Thymus (tissue), 11 donors: Measurements from ENCODE around the gene PPP1R12A. TPM values are rescaled to one million over a fixed set of nuclear protein-coding genes. Genes with fewer than 3 reads are reported as not detected.

ENCODE experiments used
- DNase-seq, 9 donors: peaks; one replicate each; pipeline ENCODE4 v3.0.0-alpha.2; 2013; ENCODE audit warnings: low spot score in 9 of 9, low read depth in 6 of 9, missing footprints in 1 of 9
- H3K27ac ChIP-seq, 2 donors: one replicate each; pipeline ENCODE4 v1.5.1; 2013; ENCODE audit warnings: control low read depth in 1 of 2, low read depth in 1 of 2, low read length in 1 of 2, mild to moderate bottlenecking in 1 of 2, moderate library complexity in 1 of 2
- H3K27me3 ChIP-seq, 2 donors: one replicate each; pipeline ENCODE4 v1.5.1; 2013; ENCODE audit warnings: low read length in 1 of 2; ENCODE audit not compliant: control insufficient read depth in 2 of 2, insufficient read depth in 1 of 2
- H3K36me3 ChIP-seq, 2 donors: one replicate each; pipeline ENCODE4 v1.5.1; 2013; ENCODE audit warnings: low read length in 1 of 2, mild to moderate bottlenecking in 1 of 2, moderate library complexity in 1 of 2; ENCODE audit not compliant: control insufficient read depth in 2 of 2, insufficient read depth in 2 of 2
- H3K4me1 ChIP-seq, 2 donors: one replicate each; pipeline ENCODE4 v1.5.1; 2013; ENCODE audit warnings: low read length in 2 of 2; ENCODE audit not compliant: control insufficient read depth in 2 of 2, insufficient read depth in 2 of 2
- H3K4me3 ChIP-seq, 2 donors: one replicate each; pipeline ENCODE4 v1.5.1; 2013; ENCODE audit warnings: low read length in 2 of 2, control low read depth in 1 of 2, mild to moderate bottlenecking in 1 of 2
- H3K9me3 ChIP-seq, 2 donors: one replicate each; pipeline ENCODE4 v1.5.1; 2013; ENCODE audit warnings: low read length in 1 of 2, mild to moderate bottlenecking in 1 of 2; ENCODE audit not compliant: control insufficient read depth in 2 of 2, insufficient read depth in 1 of 2
- WGBS: extraction: QIAGEN DNeasy Blood & Tissue Kit; methylation state at CpG from one replicate; pipeline ENCODE4 v1.1.7; 2013; 5-methylcytosine and 5-hydroxymethylcytosine counted together
- polyA plus RNA-seq: library from polyadenylated mRNA; stranded (reverse); fragments of 200-250 nt; gene quantifications from one replicate; pipeline ENCODE4 v1.2.3, GENCODE V29; 2013
- total RNA-seq: library from RNA; stranded (reverse); fragments of 120-200 nt; gene quantifications from one replicate; pipeline ENCODE4 v1.2.4, GENCODE V29; 2013
- donor health status: healthy.

The PPP1R12A gene
- total and polyA plus RNA-seq, 2 donors = 32.1 to 86.6 TPM

DNA sequence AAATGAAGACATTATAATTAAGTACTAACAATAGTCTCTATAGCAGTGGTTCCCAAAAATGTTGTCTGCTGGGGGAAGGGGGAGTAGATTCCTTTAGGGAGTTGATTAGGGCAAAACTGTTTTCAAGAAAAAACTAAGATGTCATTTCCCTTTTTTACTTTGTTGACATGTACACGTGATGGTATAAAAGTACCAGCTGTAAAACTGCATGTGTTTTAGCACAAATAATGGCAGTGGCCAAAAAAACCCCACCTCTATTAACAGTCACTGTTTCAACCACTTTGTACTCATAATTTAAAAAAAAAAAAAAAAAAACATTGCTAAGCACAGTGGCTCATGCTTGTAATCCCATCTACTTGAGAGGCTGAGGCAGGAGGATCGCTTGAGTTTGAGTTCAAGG is 61.7 kb downstream of the PPP1R12A start:
- WGBS = 94% methylated on average over 2 of the region's 2 CpGs
- Histone ChIP-seq H3K27ac (no peak overlapping the region), H3K27me3 (no peaks in the 10 kb centered on the region), H3K9me3 (no peaks in the 10 kb centered on the region), H3K36me3 (peaks cover 0 to 19% of the 10 kb centered on the region in 2 donors), H3K4me3 (no peak overlapping the region), H3K4me1 (no peaks in the 10 kb centered on the region)
- no peak for DNase-seq

DNA sequence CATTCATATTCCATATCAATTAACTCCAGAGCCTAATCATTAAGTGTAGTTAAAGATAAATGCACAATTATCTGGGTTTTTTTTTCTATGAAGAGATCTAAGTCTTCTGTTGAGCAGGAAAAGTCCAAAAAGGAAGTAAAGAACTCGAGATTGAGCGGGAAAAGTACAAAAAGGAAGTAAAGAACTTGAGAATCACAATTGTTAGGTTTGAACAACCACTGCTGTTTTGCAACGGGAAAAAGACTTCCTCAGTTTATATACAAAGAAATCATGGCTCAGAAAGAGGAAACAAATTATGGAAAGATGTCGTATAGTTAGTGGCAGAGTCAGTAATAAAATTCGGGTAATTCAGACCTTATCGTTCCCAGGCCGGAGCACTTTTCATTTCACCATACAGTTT is 63.3 kb downstream of the PPP1R12A start:
- Histone ChIP-seq H3K36me3 (peaks cover 0 to 25% of the 10 kb centered on the region in 2 donors), H3K4me3 (no peak overlapping the region), H3K4me1 (no peaks in the 10 kb centered on the region), H3K27me3 (no peaks in the 10 kb centered on the region), H3K27ac (no peak overlapping the region), H3K9me3 (no peaks in the 10 kb centered on the region)
- no peak for DNase-seq
- 86% methylated on average over 7 of the region's 7 CpGs for WGBS

DNA sequence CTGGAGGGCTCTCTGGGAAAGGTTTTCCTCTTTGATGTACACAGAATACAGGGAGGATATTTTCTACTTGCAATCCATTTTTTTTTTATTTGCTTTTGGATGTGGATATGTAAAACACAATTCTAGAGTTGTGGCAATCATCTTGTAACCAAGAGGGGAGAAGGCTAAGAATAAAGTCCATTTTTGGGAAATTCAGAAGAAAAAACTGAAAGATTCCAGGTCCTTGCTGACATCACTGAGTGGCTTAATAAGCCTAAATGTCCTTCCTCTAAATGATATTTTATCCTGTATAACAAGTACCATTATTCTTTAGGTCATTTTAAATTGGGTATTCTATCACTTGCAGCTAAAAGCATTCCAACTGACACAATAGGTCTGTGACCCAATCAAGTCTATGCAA is 64.0 kb downstream of the PPP1R12A start:
- no peak for DNase-seq
- Histone ChIP-seq H3K4me1 (no peaks in the 10 kb centered on the region), H3K27ac (no peak overlapping the region), H3K4me3 (no peak overlapping the region), H3K27me3 (no peaks in the 10 kb centered on the region), H3K9me3 (no peaks in the 10 kb centered on the region), H3K36me3 (peaks cover 0 to 25% of the 10 kb centered on the region in 2 donors)

DNA sequence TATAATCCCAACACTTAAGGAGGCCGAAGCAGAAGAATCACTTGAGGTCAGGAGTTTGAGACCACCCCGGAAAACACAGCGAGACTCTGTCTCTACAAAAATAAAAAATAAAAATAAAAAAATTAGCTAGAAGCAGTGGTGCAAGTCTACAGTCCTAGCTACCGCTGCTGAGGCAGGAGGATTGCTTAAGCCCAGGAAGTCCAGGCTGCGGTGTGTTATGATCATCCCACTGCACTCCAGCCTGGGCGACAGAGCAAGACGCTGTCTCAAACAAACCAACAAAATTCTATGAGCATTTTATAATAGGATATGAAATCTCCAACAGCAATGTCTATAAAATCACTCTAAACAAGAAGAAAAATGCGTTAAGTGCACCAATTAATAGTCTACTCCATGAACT is 75.3 kb downstream of the PPP1R12A start:
- 98% methylated on average over 8 of the region's 8 CpGs for WGBS
- DNase-seq = no peak
- H3K4me1 ChIP-seq = no peaks in the 10 kb centered on the region

DNA sequence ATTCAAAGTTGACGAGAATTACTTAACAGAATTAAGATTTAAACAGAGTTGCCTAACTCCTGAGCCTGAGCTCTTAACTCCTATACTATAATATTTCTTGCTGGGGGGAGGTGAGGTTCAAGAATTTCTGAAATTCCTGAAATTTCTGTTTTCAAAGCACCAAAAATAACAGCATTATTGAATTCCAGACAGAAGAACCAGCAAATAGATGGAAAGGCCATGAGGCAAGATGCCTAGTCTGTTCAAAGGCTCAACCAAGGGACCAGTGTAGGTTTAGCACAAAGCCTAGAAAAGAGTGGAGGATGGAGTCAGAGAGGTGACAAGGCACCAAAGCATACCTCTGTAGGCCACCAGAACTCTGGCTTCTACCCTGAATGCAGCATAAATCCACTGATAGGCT is 76.4 kb downstream of the PPP1R12A start:
- H3K4me3 ChIP-seq = no peak overlapping the region
- H3K27ac ChIP-seq = no peak overlapping the region
- peaks cover 8 to 12% of the 10 kb centered on the region in 2 donors for H3K36me3 ChIP-seq
- DNase-seq = no peak
- no peaks in the 10 kb centered on the region for H3K9me3 ChIP-seq
- 99% methylated on average over 1 of the region's 1 CpG for WGBS
- no peaks in the 10 kb centered on the region for H3K4me1 ChIP-seq
- H3K27me3 ChIP-seq = no peaks in the 10 kb centered on the region

More for the DNA sequence above, 75.3 kb downstream of the PPP1R12A start:
- H3K27ac ChIP-seq = no peak overlapping the region
- H3K27me3 ChIP-seq = no peaks in the 10 kb centered on the region
- no peak overlapping the region for H3K4me3 ChIP-seq
- H3K36me3 ChIP-seq = peaks cover 8 to 12% of the 10 kb centered on the region in 2 donors
- no peaks in the 10 kb centered on the region for H3K9me3 ChIP-seq

DNA sequence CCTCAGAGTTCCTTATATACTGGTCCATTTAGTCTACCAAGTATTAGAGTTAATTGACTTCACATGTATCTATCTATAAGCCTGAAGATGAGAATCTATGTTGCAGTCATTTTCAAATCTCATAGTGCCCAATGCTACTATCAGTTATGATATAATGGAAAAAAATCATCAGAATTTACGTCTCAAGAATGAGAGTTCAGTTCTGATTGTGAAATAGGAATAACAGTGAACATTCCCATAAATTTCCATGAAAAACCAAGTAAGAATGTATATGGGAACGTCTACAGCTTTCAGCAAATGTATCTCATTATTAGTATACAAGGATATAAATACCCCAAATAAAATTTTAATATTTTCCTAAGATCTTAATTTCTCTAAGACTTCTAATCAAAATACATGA is 77.2 kb downstream of the PPP1R12A start:
- Histone ChIP-seq H3K4me3 (no peak overlapping the region), H3K27me3 (no peaks in the 10 kb centered on the region), H3K36me3 (peaks cover 8 to 14% of the 10 kb centered on the region in 2 donors), H3K27ac (no peak overlapping the region), H3K4me1 (no peaks in the 10 kb centered on the region), H3K9me3 (peaks cover 0 to under 1% of the 10 kb centered on the region in 2 donors)
- no peak for DNase-seq
- 49% methylated on average over 2 of the region's 2 CpGs for WGBS

DNA sequence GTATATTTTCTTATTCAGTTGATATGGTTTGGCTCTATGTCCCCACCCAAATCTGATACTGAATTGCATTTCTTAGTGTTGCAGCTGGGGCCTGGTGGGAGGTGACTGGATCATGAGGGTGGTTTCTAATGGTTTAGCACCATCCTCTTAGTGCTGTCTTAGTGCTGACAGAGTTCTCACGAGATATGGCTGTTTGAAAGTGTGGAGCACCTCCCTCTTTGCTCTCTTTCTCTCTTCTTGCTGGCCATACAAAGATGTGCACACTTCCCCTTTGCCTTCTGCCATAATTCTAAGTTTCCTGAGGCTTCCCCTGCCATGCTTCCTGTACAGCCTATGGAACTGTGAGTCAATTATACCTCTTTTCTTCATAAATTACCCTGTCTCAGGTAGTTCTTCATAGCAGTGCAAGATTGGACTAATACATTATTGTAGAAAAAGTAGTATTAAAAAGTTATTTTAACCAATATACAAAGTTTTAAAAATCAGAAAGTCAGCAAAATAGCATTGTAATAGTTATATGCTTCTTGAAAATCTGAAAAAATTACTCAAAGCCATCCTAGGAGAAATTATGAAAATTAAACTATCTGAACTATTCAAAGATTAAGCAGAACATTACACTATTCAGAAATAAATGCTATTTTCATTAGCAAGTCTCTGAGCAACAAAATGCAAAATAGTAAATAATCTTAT is 84.1 kb downstream of the PPP1R12A start:
- Histone ChIP-seq H3K9me3 (peaks cover 0 to 8% of the 10 kb centered on the region in 2 donors), H3K4me3 (no peak overlapping the region), H3K27me3 (no peaks in the 10 kb centered on the region), H3K27ac (no peak overlapping the region), H3K36me3 (peaks cover 0 to 2% of the 10 kb centered on the region in 2 donors), H3K4me1 (no peaks in the 10 kb centered on the region)
- WGBS = 88% methylated on average over 1 of the region's 1 CpG
- no peak for DNase-seq

DNA sequence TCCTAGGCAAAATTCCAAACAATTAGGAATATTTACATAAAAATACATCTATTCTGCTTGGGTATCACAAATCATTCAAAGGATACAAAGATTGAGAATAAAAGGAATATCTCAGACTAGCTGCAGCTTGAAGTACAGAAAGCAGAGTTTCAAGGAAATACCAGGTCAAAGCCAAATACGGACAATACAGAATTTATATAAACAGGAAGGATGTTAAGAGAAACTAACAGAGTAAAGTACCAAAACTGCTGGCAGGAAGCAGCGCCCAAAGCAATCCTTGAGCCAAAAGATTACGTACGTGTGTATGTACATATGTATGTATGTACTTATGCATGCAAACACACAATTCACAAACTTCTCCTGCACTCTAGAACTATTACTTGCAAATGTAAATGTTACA is 86.6 kb downstream of the PPP1R12A start:
- DNase-seq = no peak
- Histone ChIP-seq H3K4me3 (no peak overlapping the region), H3K27ac (no peak overlapping the region)

DNA sequence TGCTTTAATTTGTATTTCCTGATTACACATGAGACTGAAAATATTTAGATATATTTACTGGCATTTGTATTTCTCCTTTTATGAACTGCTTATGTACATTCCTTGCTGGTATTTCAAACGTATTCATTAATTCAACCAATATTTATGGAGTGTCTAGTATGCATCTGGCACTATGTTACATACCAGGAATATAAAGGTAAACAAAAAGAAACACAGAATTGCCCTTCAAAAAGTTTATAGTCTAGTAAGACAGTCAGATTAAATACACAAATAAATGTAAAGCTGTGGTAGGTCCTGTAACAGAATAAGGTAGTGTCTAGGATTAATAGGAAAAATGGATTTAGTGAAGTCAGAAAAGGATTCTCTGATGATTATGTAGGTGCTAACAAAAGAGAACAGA is 87.5 kb downstream of the PPP1R12A start:
- Histone ChIP-seq H3K4me1 (no peaks in the 10 kb centered on the region), H3K27me3 (no peaks in the 10 kb centered on the region), H3K4me3 (no peak overlapping the region), H3K36me3 (peaks cover 6 to 17% of the 10 kb centered on the region in 2 donors), H3K27ac (no peak overlapping the region), H3K9me3 (peaks cover 0 to 5% of the 10 kb centered on the region in 2 donors)
- 97% methylated on average over 1 of the region's 1 CpG for WGBS
- no peak for DNase-seq

More for the DNA sequence above, 86.6 kb downstream of the PPP1R12A start:
- H3K4me1 ChIP-seq = no peaks in the 10 kb centered on the region
- H3K36me3 ChIP-seq = peaks cover 6 to 15% of the 10 kb centered on the region in 2 donors
- H3K9me3 ChIP-seq = peaks cover 0 to 8% of the 10 kb centered on the region in 2 donors
- WGBS = 66% methylated on average over 4 of the region's 4 CpGs
- H3K27me3 ChIP-seq = no peaks in the 10 kb centered on the region
